ENCODE measurements around the gene RGP1. TPM values are rescaled to one million over a fixed set of nuclear protein-coding genes. Genes with fewer than 3 reads are reported as not detected.

The RGP1 gene
- total RNA-seq, 4 donors from 2014 or later = 18.6 to 21.3 (median 20.2) TPM

DNA sequence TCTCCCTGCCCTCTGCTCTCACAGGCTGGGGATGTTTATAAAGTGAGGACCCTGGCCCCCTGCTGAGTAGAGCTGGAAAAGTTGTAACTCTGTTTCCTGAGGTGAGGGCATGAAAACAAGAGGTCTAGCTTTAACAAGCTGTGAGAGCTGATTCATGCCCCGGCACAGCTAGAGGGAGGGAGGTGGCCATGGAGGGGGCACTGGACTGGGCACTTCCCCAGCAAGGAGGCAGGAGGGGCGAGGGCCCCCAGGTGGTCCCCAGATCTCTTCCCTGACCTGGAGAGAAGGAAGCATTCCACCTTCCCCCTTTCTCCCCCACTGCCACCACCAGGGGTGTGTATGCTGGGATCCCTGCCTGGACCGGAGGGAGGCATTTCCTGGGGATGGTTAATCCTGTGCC is 5.2 kb downstream of the RGP1 start, which contains the start of gene MSMP:
TSS of gene MSMP (minus strand) at position 13 of the 400 bp plus-strand sequence. CDS start 147 bp downstream, outside the sequence.
- Histone ChIP-seq H3K27ac (no peak within 1 kb of the TSS), H3K9me3 (no peaks in the 10 kb centered on the region), H3K4me1 (peaks cover 0 to 53% (median 24%) of the 10 kb centered on the region in 4 donors), H3K27me3 (no peaks in the 10 kb centered on the region), H3K4me3 (no peak within 1 kb of the TSS), H3K36me3 (peaks cover 0 to 51% (median 28%) of the 10 kb centered on the region in 3 donors)
- TF ChIP-seq EP300 (IDR thresholded peaks at IDR 0.05) = no peak
- TF ChIP-seq, protein P1, sequence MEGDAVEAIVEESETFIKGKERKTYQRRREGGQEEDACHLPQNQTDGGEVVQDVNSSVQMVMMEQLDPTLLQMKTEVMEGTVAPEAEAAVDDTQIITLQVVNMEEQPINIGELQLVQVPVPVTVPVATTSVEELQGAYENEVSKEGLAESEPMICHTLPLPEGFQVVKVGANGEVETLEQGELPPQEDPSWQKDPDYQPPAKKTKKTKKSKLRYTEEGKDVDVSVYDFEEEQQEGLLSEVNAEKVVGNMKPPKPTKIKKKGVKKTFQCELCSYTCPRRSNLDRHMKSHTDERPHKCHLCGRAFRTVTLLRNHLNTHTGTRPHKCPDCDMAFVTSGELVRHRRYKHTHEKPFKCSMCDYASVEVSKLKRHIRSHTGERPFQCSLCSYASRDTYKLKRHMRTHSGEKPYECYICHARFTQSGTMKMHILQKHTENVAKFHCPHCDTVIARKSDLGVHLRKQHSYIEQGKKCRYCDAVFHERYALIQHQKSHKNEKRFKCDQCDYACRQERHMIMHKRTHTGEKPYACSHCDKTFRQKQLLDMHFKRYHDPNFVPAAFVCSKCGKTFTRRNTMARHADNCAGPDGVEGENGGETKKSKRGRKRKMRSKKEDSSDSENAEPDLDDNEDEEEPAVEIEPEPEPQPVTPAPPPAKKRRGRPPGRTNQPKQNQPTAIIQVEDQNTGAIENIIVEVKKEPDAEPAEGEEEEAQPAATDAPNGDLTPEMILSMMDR (IDR thresholded peaks at IDR 0.05) = no peak
- TF ChIP-seq POLR2A (IDR thresholded peaks at IDR 0.05) = no peak
- no peak for DNase-seq (ENCODE audit: low spot score in 2 of 2)
- WGBS, 2 donors = 23 to 43% methylated on average over 3 of the region's 3 CpGs

DNA sequence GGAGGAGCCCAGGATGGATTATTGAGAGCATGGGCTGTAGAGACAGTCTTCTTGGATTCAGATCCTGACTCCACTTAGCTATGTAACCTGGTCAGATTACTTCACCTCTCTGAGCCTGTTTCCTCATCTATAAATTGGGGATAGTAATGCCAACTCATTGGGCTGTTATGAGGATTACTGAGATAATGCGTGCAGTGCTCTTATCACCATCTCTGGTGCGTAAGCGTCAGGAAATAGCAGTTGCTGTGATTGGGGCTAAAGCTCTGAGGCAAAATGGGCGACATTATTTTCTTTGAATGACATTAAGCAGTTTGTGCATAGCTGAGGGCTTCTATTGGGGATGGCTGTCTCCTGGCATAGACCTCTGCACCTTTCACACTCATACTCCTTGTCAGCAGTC is 6.0 kb downstream of the RGP1 start:
- Histone ChIP-seq H3K9me3 (no peaks in the 10 kb centered on the region), H3K4me1 (peaks cover 0 to 50% (median 21%) of the 10 kb centered on the region in 4 donors), H3K36me3 (peaks cover 0 to 51% (median 28%) of the 10 kb centered on the region in 3 donors), H3K27me3 (no peaks in the 10 kb centered on the region), H3K4me3 (no peak overlapping the region), H3K27ac (no peak overlapping the region)
- TF ChIP-seq, protein P1 (IDR thresholded peaks at IDR 0.05) = no peak
- no peak for TF ChIP-seq POLR2A (IDR thresholded peaks at IDR 0.05)
- TF ChIP-seq EP300 (IDR thresholded peaks at IDR 0.05) = no peak
- DNase-seq (ENCODE audit: low spot score in 2 of 2) = no peak
- WGBS, 2 donors = 93 to 96% methylated on average over 4 of the region's 4 CpGs

DNA sequence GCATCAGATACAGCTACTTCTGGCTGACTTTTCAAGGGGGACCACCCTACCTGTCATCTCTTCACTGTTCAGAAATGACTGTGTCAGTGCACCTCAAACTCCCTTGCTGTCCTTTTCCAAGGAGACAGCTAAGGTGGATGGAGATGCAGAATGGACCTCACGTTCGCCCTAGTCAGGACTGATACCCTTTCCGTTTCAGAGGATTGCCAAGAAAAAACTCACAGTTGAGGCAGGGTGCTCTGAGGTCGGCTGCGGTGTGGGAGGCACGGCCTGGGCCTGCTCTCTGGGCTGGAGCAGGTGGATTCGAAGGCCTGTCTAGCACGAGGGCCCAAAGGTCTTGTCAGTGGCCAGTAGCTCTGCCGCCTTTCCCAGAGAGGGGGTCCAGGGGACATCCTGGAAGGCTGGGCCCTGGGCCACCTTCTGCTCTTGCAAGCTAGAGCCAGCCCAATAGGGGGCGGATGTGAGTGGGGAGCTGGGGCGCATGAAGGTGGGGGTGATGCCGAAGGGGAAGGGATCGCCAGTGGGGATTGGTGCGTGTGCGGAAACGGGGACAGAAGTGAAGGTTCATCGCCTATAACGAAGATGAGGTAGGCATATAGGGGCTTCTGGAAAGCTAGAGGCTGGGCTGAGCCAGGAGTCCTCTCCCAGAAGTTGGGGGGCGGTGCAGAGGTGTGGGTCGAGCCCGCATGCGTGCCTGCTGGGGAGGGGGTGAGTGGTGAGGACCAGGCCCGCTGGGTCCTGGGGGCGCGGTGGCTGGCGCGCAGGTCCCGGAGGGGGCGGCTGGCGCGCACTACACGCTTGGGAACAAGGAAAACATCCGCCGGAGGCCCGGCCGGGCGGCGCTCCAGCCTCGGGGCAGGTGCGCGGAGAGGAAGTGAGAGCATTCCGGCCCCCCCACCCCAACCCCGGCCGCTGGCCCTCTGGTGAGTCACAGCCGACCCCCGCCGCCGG is 7.5 kb downstream of the RGP1 start:
- peaks cover 0 to 40% (median 24%) of the 10 kb centered on the region in 3 donors for H3K36me3 ChIP-seq
- peak in 1 of 2 donors; percentile 41 for DNase-seq (ENCODE audit: low spot score in 2 of 2)

DNA sequence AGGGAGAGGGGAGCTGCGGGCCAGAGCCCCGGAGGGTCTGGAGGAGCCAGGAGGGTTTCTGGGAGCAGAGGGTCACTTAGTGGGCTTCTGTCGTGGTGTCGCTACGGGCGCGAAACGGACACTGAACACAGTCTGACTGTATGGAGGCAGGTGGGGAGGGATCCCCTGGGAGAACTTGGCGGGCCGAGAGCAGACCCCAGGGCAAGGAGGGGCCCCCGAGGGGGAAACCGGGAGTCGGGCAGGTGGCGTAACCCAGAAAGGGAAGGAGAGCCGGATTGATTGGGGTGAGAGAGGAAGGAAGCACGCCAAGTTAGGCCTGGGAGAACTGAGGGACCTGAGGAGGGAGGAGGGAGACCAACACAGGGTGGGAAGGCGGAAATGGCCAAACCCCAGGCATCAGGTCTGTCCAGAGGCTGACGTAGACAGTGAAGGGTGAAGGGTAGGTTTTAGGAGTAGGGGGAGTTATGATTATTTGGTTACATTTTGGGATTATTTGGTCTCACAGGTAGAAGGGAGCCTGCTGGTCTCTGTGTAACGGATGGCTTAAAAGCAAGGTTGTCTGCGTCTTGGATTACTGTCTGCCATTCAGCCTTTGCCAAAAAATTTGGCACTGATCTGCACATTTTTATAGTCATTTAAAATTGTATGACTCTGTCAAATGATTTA is 8.3 kb downstream of the RGP1 start:
- DNase-seq (ENCODE audit: low spot score in 2 of 2) = no peak
- Histone ChIP-seq H3K4me1 (peaks cover 0 to 55% (median 15%) of the 10 kb centered on the region in 4 donors), H3K9me3 (no peaks in the 10 kb centered on the region), H3K36me3 (peaks cover 0 to 32% (median 16%) of the 10 kb centered on the region in 3 donors), H3K27ac (peak overlapping the region; percentile 68 to 88 (median 84)), H3K4me3 (peak overlapping the region; percentile 37 to 64 (median 54)), H3K27me3 (no peaks in the 10 kb centered on the region)
- WGBS, 2 donors = 3% methylated on average over 19 to 20 of the region's 20 CpGs
- TF ChIP-seq EP300 (IDR thresholded peaks at IDR 0.05) (no peak), POLR2A (IDR thresholded peaks at IDR 0.05) (no peak)
- TF ChIP-seq, protein P1 (IDR thresholded peaks at IDR 0.05) = no peak

More for the DNA sequence above, 7.5 kb downstream of the RGP1 start:
- TF ChIP-seq POLR2A (IDR thresholded peaks at IDR 0.05) (no peak), EP300 (IDR thresholded peaks at IDR 0.05) (no peak)
- TF ChIP-seq, protein P1 (IDR thresholded peaks at IDR 0.05) = peak; percentile 47 to 72 (median 61)
- H3K4me1 ChIP-seq = peaks cover 0 to 55% (median 15%) of the 10 kb centered on the region in 4 donors
- H3K4me3 ChIP-seq = peak overlapping the region; percentile 37 to 64 (median 54)
- no peaks in the 10 kb centered on the region for H3K27me3 ChIP-seq
- peak overlapping the region; percentile 68 to 88 (median 84) for H3K27ac ChIP-seq
- H3K9me3 ChIP-seq = no peaks in the 10 kb centered on the region
- WGBS, 2 donors = 16 to 18% methylated on average over 19 to 32 of the region's 48 CpGs
